Measurements from ENCODE around the gene HLA-DMA. TPM values are rescaled to one million over a fixed set of nuclear protein-coding genes. Genes with fewer than 3 reads are reported as not detected.

HLA-DMA gene
- total RNA-seq, 1 donor from 2014 or later, result 387 TPM

DNA sequence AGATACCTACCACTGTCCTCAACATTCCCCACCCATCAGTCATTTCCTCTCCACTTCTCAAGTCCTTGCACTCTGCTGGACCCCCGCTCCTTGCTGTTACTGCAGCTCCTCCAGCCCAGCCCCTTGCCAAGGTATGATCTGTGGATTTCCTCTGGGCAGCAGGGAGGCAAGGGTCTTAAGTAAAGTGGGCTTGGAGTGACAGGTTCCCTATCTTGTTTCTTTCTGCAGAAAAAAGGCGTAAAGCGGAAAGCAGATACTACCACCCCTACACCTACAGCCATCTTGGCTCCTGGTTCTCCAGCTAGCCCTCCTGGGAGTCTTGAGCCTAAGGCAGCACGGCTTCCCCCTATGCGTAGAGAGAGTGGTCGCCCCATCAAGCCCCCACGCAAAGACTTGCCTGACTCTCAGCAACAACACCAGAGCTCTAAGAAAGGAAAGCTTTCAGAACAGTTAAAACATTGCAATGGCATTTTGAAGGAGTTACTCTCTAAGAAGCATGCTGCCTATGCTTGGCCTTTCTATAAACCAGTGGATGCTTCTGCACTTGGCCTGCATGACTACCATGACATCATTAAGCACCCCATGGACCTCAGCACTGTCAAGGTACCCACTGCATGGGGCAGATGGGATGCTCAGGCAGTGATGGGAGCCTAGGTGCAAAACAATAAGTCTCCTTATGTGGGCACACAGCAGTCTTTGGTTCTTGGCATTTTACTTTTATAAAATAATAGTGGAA, 23.6 kb upstream of the HLA-DMA start:
- Mint-ChIP-seq H3K4me1 (peaks cover 50% of the 10 kb centered on the region), H3K27me3 (no peaks in the 10 kb centered on the region), H3K4me3 (peak overlapping the region; percentile 91), H3K9me3 (no peaks in the 10 kb centered on the region), H3K36me3 (ENCODE audit: low read depth) (peaks cover 98% of the 10 kb centered on the region), H3K27ac (peak overlapping the region; percentile 64)
- ChIA-PET POLR2A (interaction anchor here (0.5 to 14.0 kb wide), 6 partner anchors 8 to 232 kb away, joined by 3 to 1150 read pairs (median 188); partner anchors contain the start of genes HLA-DMA and HLA-DMB), CTCF (interaction anchor here (0.7 to 1.8 kb wide), 5 partner anchors 8 to 91 kb away, joined by 3 to 6 read pairs (median 6); partner anchors contain the start of gene BRD2)
- TF ChIP-seq, protein P1, sequence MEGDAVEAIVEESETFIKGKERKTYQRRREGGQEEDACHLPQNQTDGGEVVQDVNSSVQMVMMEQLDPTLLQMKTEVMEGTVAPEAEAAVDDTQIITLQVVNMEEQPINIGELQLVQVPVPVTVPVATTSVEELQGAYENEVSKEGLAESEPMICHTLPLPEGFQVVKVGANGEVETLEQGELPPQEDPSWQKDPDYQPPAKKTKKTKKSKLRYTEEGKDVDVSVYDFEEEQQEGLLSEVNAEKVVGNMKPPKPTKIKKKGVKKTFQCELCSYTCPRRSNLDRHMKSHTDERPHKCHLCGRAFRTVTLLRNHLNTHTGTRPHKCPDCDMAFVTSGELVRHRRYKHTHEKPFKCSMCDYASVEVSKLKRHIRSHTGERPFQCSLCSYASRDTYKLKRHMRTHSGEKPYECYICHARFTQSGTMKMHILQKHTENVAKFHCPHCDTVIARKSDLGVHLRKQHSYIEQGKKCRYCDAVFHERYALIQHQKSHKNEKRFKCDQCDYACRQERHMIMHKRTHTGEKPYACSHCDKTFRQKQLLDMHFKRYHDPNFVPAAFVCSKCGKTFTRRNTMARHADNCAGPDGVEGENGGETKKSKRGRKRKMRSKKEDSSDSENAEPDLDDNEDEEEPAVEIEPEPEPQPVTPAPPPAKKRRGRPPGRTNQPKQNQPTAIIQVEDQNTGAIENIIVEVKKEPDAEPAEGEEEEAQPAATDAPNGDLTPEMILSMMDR (IDR thresholded peaks at IDR 0.05), result no peak
- DNase-seq, result no peak
- intact Hi-C loops (cut with micrococcal nuclease), result loop anchor here (10.0 kb wide), 1 partner anchor 542 kb away; the partner anchor contains the start of gene HLA-DRA
- no peak for ATAC-seq (ENCODE audit: low read depth)

DNA sequence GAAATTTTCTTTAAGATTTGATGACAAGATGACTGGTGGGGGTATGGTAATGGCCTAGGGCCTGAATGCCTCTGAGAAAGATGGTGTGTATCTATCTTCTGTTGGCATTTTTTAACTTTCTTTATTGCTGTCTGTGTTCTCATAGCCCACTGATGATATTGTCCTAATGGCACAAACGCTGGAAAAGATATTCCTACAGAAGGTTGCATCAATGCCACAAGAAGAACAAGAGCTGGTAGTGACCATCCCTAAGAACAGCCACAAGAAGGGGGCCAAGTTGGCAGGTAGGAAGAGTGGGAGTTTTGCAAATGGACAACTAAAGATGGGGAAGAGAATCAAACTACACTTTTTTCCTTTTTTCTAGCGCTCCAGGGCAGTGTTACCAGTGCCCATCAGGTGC, 23.0 kb upstream of the HLA-DMA start:
- Mint-ChIP-seq H3K4me1 (peaks cover 52% of the 10 kb centered on the region), H3K27ac (peak overlapping the region; percentile 64), H3K4me3 (peak overlapping the region; percentile 91), H3K27me3 (no peaks in the 10 kb centered on the region), H3K9me3 (no peaks in the 10 kb centered on the region), H3K36me3 (ENCODE audit: low read depth) (peaks cover 99% of the 10 kb centered on the region)
- intact Hi-C loops (cut with micrococcal nuclease), result loop anchor here (10.0 kb wide), 1 partner anchor 541 kb away; the partner anchor contains the start of gene HLA-DRA
- TF ChIP-seq, protein P1 (IDR thresholded peaks at IDR 0.05), result no peak
- ChIA-PET CTCF (interaction anchor here (0.7 to 11.4 kb wide), 5 partner anchors 9 to 90 kb away, joined by 3 to 151 read pairs (median 6); partner anchors contain the start of gene HLA-DMB), POLR2A (interaction anchor here (0.5 to 14.0 kb wide), 5 partner anchors 9 to 233 kb away, joined by 4 to 1150 read pairs (median 370); partner anchors contain the start of genes HLA-DMA and HLA-DMB)
- DNase-seq, result no peak
- no peak for ATAC-seq (ENCODE audit: low read depth)

DNA sequence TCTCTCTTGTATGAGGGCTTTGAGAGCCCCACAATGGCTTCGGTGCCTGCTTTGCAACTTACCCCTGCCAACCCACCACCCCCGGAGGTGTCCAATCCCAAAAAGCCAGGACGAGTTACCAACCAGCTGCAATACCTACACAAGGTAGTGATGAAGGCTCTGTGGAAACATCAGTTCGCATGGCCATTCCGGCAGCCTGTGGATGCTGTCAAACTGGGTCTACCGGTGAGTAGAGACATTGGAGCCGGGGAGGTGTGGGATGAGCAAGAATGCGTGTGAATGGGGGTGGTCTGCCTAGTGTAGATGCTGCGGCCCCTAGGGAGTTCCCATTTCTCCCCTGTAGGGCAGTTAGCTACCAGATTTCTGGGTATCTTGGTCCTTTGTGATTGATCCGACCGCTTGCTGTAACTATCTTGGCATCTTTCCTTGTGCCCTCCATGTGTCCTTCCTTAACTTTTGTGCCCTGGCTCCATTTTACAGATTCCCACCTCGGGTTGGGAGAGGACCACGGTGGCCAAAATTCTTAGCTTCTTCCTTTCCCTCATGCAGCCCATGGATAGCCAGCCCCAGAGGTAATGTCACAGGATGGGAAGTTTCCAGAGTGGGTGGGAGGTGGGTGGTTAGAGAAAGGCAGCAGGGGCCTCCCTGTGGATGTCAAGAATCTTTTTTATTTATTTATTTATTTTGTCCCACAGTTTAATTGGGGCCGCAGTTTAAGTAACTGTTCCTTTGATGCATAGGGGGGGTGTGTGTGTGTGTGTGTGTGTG, 21.8 kb upstream of the HLA-DMA start:
- H3K9me3 Mint-ChIP-seq, result no peaks in the 10 kb centered on the region
- H3K4me3 Mint-ChIP-seq, result peak overlapping the region; percentile 91
- intact Hi-C loops (cut with micrococcal nuclease), result loop anchor here (1.0 to 10.0 kb wide), 5 partner anchors 89 to 540 kb away; partner anchors contain the start of genes HLA-DQB1, HLA-DRA and ZBTB22
- peaks cover 52% of the 10 kb centered on the region for H3K4me1 Mint-ChIP-seq
- H3K27ac Mint-ChIP-seq, result peak overlapping the region; percentile 99
- ChIA-PET POLR2A (interaction anchor here (0.7 to 14.0 kb wide), 16 partner anchors 10 to 1003 kb away, joined by 3 to 1150 read pairs (median 56); partner anchors contain the start of genes B3GALT4, DXO, HLA-DMA and HLA-DMB), CTCF (interaction anchor here (1.0 to 11.4 kb wide), 8 partner anchors 10 to 173 kb away, joined by 3 to 151 read pairs (median 9); partner anchors contain the start of genes HLA-DMA and HLA-DMB)
- DNase-seq, result no peak
- H3K27me3 Mint-ChIP-seq, result no peaks in the 10 kb centered on the region
- TF ChIP-seq, protein P1 (IDR thresholded peaks at IDR 0.05), result no peak
- ATAC-seq (ENCODE audit: low read depth), result no peak
- H3K36me3 Mint-ChIP-seq (ENCODE audit: low read depth), result peaks cover 96% of the 10 kb centered on the region

DNA sequence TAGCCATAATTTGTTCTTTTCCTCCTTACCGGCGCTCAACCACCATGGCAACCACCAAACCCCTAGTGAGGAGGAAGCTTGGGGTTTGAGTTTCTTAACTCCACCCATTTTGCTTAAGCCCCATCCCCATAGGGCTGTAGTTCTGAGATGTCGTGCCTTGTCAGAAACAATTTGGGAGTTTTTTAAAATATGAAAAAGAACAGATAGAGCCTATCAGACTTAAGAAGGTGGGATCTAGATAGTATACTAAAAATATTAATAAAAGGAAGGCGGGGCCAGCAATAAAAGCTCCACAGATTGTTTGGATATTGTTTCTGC, 21.1 kb upstream of the HLA-DMA start:
- ATAC-seq (ENCODE audit: low read depth) (no peak), DNase-seq (no peak)
- H3K36me3 Mint-ChIP-seq (ENCODE audit: low read depth), result peaks cover 92% of the 10 kb centered on the region
- TF ChIP-seq, protein P1 (IDR thresholded peaks at IDR 0.05), result no peak
- intact Hi-C loops (cut with micrococcal nuclease), result loop anchor here (1.0 to 10.0 kb wide), 5 partner anchors 89 to 539 kb away; partner anchors contain the start of genes HLA-DQB1, HLA-DRA and ZBTB22
- no peaks in the 10 kb centered on the region for H3K27me3 Mint-ChIP-seq
- H3K4me3 Mint-ChIP-seq, result peak overlapping the region; percentile 91
- CTCF ChIA-PET, result interaction anchor here (1.0 to 11.4 kb wide), 6 partner anchors 11 to 174 kb away, joined by 3 to 151 read pairs (median 16); partner anchors contain the start of genes HLA-DMA and HLA-DMB
- no peaks in the 10 kb centered on the region for H3K9me3 Mint-ChIP-seq
- peaks cover 51% of the 10 kb centered on the region for H3K4me1 Mint-ChIP-seq
- H3K27ac Mint-ChIP-seq, result peak overlapping the region; percentile 99
- POLR2A ChIA-PET, result interaction anchor here (0.7 to 14.0 kb wide), 16 partner anchors 11 to 1002 kb away, joined by 3 to 1150 read pairs (median 56); partner anchors contain the start of genes B3GALT4, DXO, HLA-DMA and HLA-DMB
